Spleen (tissue), 11 donors: ENCODE data around the gene PODNL1. TPM values are rescaled to one million over a fixed set of nuclear protein-coding genes. Genes with fewer than 3 reads are reported as not detected.

ENCODE experiments used
- DNase-seq: peaks from one replicate; pipeline ENCODE4 v3.0.0-alpha.2; 2020
- H3K27ac ChIP-seq, 8 donors: fragments of 200-600 bp; sonication (generic) in 7 of 8; 1 replicate in 4 of 8; 2 replicates in 4 of 8; pipeline versions ENCODE4 v1.5.0 to v1.8.0; 2016 to 2021; ENCODE audit warnings: inconsistent platforms in 4 of 8, mild to moderate bottlenecking in 4 of 8, moderate library complexity in 1 of 8
- H3K27me3 ChIP-seq, 7 donors: fragments of 200-600 bp; sonication (generic) in 6 of 7; replicated peaks in 1 of 7; 1 replicate in 4 of 7; 2 replicates in 3 of 7; pipeline versions ENCODE4 v1.5.0 to v1.8.0; 2016 to 2021; ENCODE audit warnings: inconsistent platforms in 3 of 7, mild to moderate bottlenecking in 1 of 7
- H3K36me3 ChIP-seq, 6 donors: fragments of 200-600 bp; sonication (generic) in 5 of 6; 1 replicate in 4 of 6; 2 replicates in 2 of 6; pipeline versions ENCODE4 v1.5.0 to v1.8.0; 2016 to 2021; ENCODE audit warnings: inconsistent platforms in 2 of 6
- H3K4me1 ChIP-seq, 6 donors: fragments of 200-600 bp; sonication (generic) in 5 of 6; 1 replicate in 3 of 6; 2 replicates in 3 of 6; pipeline versions ENCODE4 v1.5.0 to v1.8.0; 2016 to 2021; ENCODE audit warnings: inconsistent platforms in 3 of 6
- H3K4me3 ChIP-seq, 8 donors: fragments of 200-600 bp; sonication (generic) in 7 of 8; 1 replicate in 4 of 8; 2 replicates in 4 of 8; pipeline versions ENCODE4 v1.5.0 to v1.8.0; 2016 to 2021; ENCODE audit warnings: inconsistent platforms in 4 of 8, mild to moderate bottlenecking in 4 of 8, moderate library complexity in 2 of 8
- H3K9me3 ChIP-seq, 8 donors: fragments of 200-600 bp; sonication (generic) in 7 of 8; 1 replicate in 4 of 8; 2 replicates in 4 of 8; pipeline versions ENCODE4 v1.5.0 to v1.8.0; 2016 to 2021; ENCODE audit warnings: inconsistent platforms in 4 of 8
- POLR2A ChIP-seq, 3 donors: fragments of 450-650 bp; IDR thresholded peaks; one replicate each; pipeline ENCODE4 v1.5.1; 2017; ENCODE audit warnings: antibody characterized with exemption in 3 of 3, mild to moderate bottlenecking in 1 of 3
- POLR2AphosphoS5 ChIP-seq, 3 donors: sonication (generic); formaldehyde crosslinking; IDR thresholded peaks; one replicate each; pipeline ENCODE4 v1.5.1; 2017; ENCODE audit warnings: antibody characterized with exemption in 3 of 3
- WGBS, 5 donors: extraction: QIAGEN DNeasy Blood & Tissue Kit in 3 of 5; methylation state at CpG; one replicate each; pipeline versions ENCODE4 v1.1.5 to v1.1.7; 2013 to 2018; 5-methylcytosine and 5-hydroxymethylcytosine counted together
- intact Hi-C: fragments of 100-400 bp; cut with DNase I; formaldehyde crosslinking; loops from one replicate; pipeline ENCODE4 v1.15.0; 2023; ENCODE audit warnings: low total_unique reads
- polyA plus RNA-seq, 3 donors: library from polyadenylated mRNA; stranded (reverse); fragments of 200-250 nt; gene quantifications; one replicate each; pipeline ENCODE4 v1.2.1, GENCODE V29; 2013
- total RNA-seq, 7 donors: library from RNA; depleted of rRNA in 3 of 7; stranded (reverse); fragments of >200 nt in 3 of 7; fragmentation: NEBNext Ultra II Directional in 4 of 7; extraction: Animal tissue kit (Norgen Biotek cat#: 25700) in 4 of 7; gene quantifications; one replicate each; pipeline versions ENCODE4 v1.1.0 to v1.2.1, GENCODE V29; 2016 to 2021
- TF ChIP-seq, protein P1 (sequence below), 11 experiments: fragments of 200-600 bp in 7 of 11; fragments of 450-650 bp in 4 of 11; sonication (generic) in 4 of 11; IDR thresholded peaks in 8 of 11; conservative IDR thresholded peaks in 3 of 11; 1 replicate in 7 of 11; 2 replicates in 4 of 11; pipeline versions ENCODE4 v1.4.0 to v1.8.0; 2016 to 2021; ENCODE audit warnings: antibody characterized with exemption in 11 of 11, inconsistent platforms in 4 of 11, mild to moderate bottlenecking in 1 of 11
- donor health status: healthy with polysubstance abuse.
- donor health status: DM: no; HTN: no; CAD: no; lungs with moderate emphysema.
- donor health status: DM: no; HTN: no; CAD: no.
- donor health status: Bipolar disorder and iron deficiency.
- donor health status: healthy.
- donor health status: DM: no; HTN: no; CAD: no.
- donor health status: DM: yes; HTN: yes; CAD: no.

PODNL1 gene
- total and polyA plus RNA-seq, 10 donors: 0.19 to 3.0 (median 0.54) TPM; not detected in 1

DNA sequence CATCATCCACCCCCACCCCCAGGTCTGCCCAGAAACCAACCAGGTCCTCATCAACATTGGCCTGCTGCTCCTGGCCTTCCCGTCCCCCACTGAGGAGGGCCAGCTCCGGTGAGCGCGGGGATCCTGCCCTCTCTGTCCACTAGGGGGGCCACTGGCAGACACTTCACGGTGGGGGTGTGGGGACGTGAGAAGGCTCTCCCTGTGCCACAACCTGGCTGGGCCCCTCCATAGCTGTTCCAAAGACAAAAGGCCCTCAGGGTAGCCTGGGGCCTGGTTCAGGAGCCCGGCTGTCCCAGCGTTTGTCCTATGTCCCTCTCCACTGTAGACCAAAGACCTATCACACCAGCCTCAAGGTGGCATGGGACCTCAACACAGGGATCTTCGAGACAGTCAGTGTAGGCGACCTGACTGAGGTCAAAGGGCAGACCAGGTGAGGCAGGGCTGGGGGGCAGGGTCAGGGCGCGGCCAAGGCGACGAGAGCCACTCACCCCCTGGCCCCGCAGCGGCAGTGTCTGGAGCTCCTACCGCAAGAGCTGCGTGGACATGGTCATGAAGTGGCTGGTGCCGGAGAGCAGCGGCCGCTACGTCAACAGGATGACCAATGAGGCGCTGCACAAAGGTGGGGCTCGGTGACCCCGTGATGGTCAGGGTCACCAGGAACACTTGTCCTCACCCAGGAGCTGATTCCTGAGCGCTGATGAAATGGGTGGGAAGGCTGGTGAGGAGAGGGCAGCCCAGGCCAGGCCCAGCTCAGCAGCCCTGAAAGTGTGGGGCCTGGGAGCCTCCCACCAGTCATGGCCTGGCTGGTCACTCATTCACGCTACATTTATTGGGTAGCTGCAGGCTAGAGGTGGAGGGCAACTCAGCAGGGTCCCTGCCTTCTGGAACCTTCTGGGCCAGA lies 22.0 kb upstream of the PODNL1 start:
- whole genome bisulfite sequencing, 5 donors: 84 to 94% (median 91%) methylated on average over 8 to 27 of the region's 27 CpGs
- H3K4me1 ChIP-seq: no peaks in the 10 kb centered on the region
- no peak overlapping the region for H3K4me3 ChIP-seq
- TF ChIP-seq POLR2A (IDR thresholded peaks at IDR 0.05) (no peak), POLR2AphosphoS5 (IDR thresholded peaks at IDR 0.05) (peak; percentile 2 to 54 (median 28))
- TF ChIP-seq, protein P1, sequence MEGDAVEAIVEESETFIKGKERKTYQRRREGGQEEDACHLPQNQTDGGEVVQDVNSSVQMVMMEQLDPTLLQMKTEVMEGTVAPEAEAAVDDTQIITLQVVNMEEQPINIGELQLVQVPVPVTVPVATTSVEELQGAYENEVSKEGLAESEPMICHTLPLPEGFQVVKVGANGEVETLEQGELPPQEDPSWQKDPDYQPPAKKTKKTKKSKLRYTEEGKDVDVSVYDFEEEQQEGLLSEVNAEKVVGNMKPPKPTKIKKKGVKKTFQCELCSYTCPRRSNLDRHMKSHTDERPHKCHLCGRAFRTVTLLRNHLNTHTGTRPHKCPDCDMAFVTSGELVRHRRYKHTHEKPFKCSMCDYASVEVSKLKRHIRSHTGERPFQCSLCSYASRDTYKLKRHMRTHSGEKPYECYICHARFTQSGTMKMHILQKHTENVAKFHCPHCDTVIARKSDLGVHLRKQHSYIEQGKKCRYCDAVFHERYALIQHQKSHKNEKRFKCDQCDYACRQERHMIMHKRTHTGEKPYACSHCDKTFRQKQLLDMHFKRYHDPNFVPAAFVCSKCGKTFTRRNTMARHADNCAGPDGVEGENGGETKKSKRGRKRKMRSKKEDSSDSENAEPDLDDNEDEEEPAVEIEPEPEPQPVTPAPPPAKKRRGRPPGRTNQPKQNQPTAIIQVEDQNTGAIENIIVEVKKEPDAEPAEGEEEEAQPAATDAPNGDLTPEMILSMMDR (IDR thresholded peaks at IDR 0.05 in 8 of 11, conservative IDR thresholded peaks at IDR 0.05 in 3 of 11): peak in 6 of 11 experiments; percentile 15 to 54 (median 38)
- H3K27ac ChIP-seq: no peak overlapping the region
- no peak for DNase-seq
- intact Hi-C loops: loop anchor here (10.0 kb wide), 1 partner anchor 75 kb away; the partner anchor contains the start of gene IL27RA
- no peaks in the 10 kb centered on the region for H3K9me3 ChIP-seq
- peaks cover 4 to 100% (median 97%) of the 10 kb centered on the region in 6 donors for H3K36me3 ChIP-seq
- no peaks in the 10 kb centered on the region for H3K27me3 ChIP-seq

DNA sequence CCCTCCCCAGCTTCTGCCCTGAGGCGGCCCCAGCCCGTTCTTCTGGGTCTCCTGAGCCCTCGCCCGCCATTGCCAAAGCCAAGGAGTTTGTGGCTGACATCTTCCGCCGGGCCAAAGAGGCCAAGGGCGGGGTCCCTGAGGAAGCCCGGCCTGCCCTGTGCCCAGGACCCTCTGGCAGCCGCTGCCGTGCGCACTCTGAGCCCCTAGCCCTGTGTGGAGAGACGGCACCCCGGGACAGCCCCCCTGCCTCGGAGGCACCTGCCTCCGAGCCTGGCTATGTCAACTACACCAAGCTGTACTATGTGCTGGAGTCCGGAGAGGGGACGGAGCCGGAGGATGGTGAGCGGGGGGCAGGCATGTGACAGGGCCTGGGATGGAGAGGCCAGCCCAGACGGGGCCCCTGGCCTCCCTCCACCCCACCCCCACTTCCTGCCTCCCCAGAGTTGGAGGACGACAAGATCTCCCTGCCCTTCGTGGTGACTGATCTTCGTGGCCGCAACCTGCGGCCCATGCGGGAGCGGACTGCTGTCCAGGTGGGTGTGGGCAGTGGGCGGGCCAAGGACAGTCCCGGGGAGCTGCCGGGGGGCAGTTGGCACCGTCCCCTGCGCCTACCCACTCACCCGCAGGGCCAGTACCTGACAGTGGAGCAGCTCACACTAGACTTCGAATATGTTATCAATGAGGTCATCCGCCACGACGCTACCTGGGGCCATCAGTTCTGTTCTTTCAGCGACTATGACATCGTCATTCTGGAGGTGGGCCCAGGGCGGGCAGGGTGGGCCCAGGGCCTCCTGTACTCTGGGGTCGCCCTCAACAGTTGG lies 21.1 kb upstream of the PODNL1 start:
- TF ChIP-seq POLR2A (IDR thresholded peaks at IDR 0.05) (no peak), POLR2AphosphoS5 (IDR thresholded peaks at IDR 0.05) (peak in 1 of 3 donors; percentile 63)
- TF ChIP-seq, protein P1 (IDR thresholded peaks at IDR 0.05 in 8 of 11, conservative IDR thresholded peaks at IDR 0.05 in 3 of 11): no peak
- WGBS, 5 donors: 86 to 90% (median 88%) methylated on average over 23 to 41 of the region's 41 CpGs
- H3K27me3 ChIP-seq: no peaks in the 10 kb centered on the region
- peaks cover 0 to 6% (median under 1%) of the 10 kb centered on the region in 6 donors for H3K4me1 ChIP-seq
- no peak for DNase-seq
- H3K27ac ChIP-seq: no peak overlapping the region
- no peak overlapping the region for H3K4me3 ChIP-seq
- intact Hi-C loops: loop anchor here (10.0 kb wide), 1 partner anchor 75 kb away; the partner anchor contains the start of gene IL27RA
- no peaks in the 10 kb centered on the region for H3K9me3 ChIP-seq
- peaks cover 4 to 100% (median 96%) of the 10 kb centered on the region in 6 donors for H3K36me3 ChIP-seq

DNA sequence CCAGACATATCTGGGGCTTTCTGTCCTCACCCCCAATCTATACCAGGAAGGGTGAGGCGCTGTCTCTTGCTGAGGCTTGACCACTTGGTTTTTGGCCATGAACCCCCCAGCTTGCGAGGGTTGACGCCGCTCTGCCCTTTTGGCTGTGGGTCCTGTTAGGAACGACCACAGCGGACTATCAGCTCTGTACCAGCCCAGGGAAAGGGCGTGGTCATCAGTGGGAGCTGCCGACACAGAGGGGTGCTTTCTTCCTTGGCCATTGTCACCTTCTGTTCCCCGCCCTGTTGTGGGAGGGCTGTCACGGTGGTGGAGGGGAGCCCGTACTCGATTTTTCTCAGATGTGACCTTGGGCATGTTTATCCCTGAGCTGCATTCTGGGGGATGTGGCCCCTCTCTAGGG lies 19.8 kb upstream of the PODNL1 start:
- no peaks in the 10 kb centered on the region for H3K27me3 ChIP-seq
- H3K4me3 ChIP-seq: no peak overlapping the region
- DNase-seq: no peak
- intact Hi-C loops: loop anchor here (10.0 kb wide), 1 partner anchor 77 kb away; the partner anchor contains the start of gene IL27RA
- peaks cover 4 to 91% (median 84%) of the 10 kb centered on the region in 6 donors for H3K36me3 ChIP-seq
- no peaks in the 10 kb centered on the region for H3K9me3 ChIP-seq
- TF ChIP-seq POLR2A (IDR thresholded peaks at IDR 0.05) (no peak), POLR2AphosphoS5 (IDR thresholded peaks at IDR 0.05) (no peak)
- TF ChIP-seq, protein P1 (IDR thresholded peaks at IDR 0.05 in 8 of 11, conservative IDR thresholded peaks at IDR 0.05 in 3 of 11): no peak
- 74 to 89% (median 84%) methylated on average over 12 of the region's 12 CpGs for WGBS, 5 donors
- H3K4me1 ChIP-seq: peaks cover 9 to 19% (median 13%) of the 10 kb centered on the region in 6 donors
- H3K27ac ChIP-seq: no peak overlapping the region
